Dermis lymphatic vessel endothelial cell (primary cell): Measurements from ENCODE around the gene JMJD6. TPM values are rescaled to one million over a fixed set of nuclear protein-coding genes. Genes with fewer than 3 reads are reported as not detected.

Experiments used
- total RNA-seq: library from RNA; depleted of rRNA; stranded (reverse); fragments of >200 nt; gene quantifications from 2 replicates; pipeline ENCODE4 v1.2.1, GENCODE V29; 2014

JMJD6 gene
- total RNA-seq, result 11.6 and 13.7 TPM in 2 replicates

GRCh38 chr17:76726231-76726775, at the start of gene JMJD6:
JMJD6 (minus strand) TSS chr17:76726606; CDS start chr17:76726475, 131 bp downstream.

GRCh38 chr17:76737676-76738467, 11.5 kb upstream of the JMJD6 start, which contains the start of gene MFSD11:
MFSD11 (plus strand) TSS chr17:76738119; CDS start chr17:76738353, 234 bp downstream.

DNA sequence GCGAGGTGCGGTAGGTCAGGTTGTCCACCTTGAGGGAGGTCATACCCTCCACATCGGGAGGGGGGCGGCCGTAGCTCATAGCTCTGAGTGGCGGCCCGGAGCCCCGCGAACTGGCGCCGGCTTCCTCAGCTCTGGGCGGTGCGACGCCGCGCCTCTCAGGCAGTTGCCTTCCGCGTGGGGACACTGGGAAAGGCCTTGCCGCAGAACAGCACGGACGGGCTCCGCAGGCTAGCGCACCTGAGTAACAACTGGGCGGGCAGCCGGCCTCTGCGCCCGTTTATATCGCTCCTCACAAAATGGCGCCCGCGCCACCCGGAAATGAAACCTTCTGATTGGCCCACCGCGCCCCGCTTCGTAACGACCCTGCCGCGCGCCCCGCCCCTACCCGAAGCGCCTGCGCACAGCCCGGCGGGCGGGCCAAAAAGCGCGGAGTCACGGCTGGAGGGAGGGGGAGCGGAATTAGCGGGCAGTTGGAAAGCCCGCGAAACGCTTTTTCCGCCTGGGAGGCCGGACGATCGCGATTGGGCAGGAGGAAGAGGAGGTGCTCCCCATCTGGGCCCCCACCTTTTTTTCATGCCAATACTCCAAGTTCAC, 10.8 kb upstream of the JMJD6 start, which contains the start of gene SRSF2:
Gene SRSF2, minus strand, starts transcription at position 250 of the 594 bp plus-strand sequence. Its CDS starts 171 bp downstream, at position 79.

DNA sequence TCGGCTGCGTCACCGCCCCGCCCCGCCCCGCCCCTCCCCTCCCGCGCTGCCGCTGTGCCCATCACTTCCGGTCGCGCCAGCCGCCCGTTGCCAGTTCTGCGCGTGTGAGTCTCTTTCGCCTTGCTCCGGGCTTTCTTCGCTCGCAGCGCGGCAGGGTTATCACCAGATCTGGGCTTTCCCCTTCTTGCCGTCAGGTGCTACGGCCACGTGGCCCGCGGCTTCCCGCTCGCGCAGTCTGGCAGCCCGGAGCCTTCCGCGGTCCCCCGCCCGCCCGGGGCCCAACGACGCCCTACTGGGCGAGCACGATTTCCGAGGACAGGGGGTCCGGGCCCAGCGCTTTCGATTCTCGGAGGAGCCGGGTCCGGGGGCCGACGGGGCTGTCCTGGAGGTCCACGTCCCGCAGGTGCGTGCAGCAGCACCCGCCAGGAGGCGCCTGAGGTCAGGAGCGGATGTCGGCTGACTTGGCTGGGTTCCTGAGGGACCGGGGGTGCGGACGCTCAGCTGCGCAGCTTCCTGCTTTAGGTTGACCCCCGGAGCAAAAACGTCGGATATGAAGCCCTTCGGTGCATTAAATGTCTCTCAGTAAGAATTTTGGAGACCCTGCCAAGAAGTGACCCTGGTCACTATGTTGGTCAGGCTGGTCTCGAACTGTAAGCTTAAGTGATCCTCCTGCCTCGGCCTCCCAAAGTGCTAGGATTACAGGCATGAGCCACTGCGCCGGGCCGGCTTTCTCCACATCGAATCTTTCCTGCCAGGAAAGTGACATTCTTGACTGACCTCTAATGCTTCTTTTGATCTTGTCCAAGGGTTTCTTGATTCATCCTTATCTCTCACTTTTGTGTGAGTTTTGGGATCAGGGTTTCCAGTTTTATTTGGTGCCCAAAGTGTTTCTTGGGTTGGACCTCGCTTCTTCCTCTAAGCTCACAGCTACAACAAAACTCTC, 641 bp upstream of the JMJD6 start, which contains the start of gene METTL23:
Gene METTL23, plus strand, starts transcription at position 64 of the 943 bp plus-strand sequence. CDS start 2,872 bp downstream, outside the sequence.

DNA sequence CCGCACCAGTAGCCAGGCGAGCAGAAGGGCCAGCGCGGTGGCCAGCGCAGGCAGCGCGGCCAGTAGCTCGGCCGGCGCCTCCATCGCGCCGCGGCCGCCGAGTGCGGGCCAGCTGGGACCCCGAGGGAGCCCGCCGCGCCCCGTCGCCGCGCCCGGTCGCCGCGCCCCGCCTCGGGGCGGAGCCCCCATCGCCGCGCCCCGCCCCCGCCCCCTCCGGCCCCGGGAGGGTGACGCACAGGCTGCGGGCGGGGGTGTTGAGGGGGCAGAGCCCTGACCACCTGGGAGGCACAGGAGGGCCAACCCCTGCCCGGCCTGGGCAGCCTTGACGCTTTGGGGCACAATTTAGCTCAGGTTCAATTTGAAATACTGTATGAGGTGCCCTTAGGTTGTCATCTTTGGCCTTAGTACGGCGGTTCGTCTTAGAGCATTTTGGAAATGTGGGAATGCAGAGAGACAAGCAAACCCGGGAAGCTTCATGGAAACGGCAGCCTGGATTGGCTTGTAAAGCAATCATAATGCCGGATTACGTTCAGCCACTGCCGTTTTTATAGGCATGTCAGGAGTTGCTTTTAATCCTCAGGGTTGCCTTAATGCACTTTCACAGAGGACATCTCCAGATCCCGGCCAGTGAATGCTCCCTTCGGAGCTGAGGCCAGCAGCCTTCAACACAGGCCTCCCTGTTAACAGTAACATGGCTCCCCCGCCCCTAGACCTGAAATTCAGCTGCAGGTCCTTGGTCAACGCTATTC, 15.4 kb downstream of the JMJD6 start, which contains the start of gene MXRA7:
Gene MXRA7, minus strand, starts transcription at position 103 of the 749 bp plus-strand sequence. Its CDS starts 19 bp downstream, at position 84.

Other genes with a start within 250 kb of the JMJD6 start
- 7.9 and 9.4 TPM in 2 replicates for gene RHBDF2, start 225.2 kb downstream of the JMJD6 start, total RNA-seq
- gene CYGB, start 188.9 kb downstream of the JMJD6 start, total RNA-seq, result 0.95 and 3.3 TPM in 2 replicates
- 0.17 and 0.54 TPM in 2 replicates for gene PRCD, start 186.6 kb downstream of the JMJD6 start, total RNA-seq
- gene ST6GALNAC2, start 140.7 kb downstream of the JMJD6 start, total RNA-seq, result 0.11 and 0.17 TPM in 2 replicates
- gene ST6GALNAC1, start 82.8 kb downstream of the JMJD6 start, total RNA-seq, result not detected in 2 replicates
- gene MXRA7, start 15.6 kb downstream of the JMJD6 start, total RNA-seq, result 110 and 145 TPM in 2 replicates
- 20.6 and 26.0 TPM in 2 replicates for gene METTL23, start 233 bp upstream of the JMJD6 start, total RNA-seq
- gene SRSF2, start 10.7 kb upstream of the JMJD6 start, total RNA-seq, result 146 and 228 TPM in 2 replicates
- gene MFSD11, start 11.5 kb upstream of the JMJD6 start, total RNA-seq, result 24.3 and 34.8 TPM in 2 replicates
- 0.22 and 0.26 TPM in 2 replicates for gene MGAT5B, start 141.8 kb upstream of the JMJD6 start, total RNA-seq